DMS 273 (cell line): Measurements from ENCODE around the gene DMKN.
A peak's percentile ranks its signal among the peaks of the same experiment; 100 is the strongest.
"Not testable (repeated sequence)": the region's sequence is repeated elsewhere in the genome, so short reads cannot be mapped to it uniquely, and the experiment has no call there.

Source experiments
- DNase-seq: peaks from one replicate; lab custom pipeline; 2025; ENCODE audit not compliant: unreplicated experiment; lab: John Stamatoyannopoulos, UW

DMKN gene

DNA sequence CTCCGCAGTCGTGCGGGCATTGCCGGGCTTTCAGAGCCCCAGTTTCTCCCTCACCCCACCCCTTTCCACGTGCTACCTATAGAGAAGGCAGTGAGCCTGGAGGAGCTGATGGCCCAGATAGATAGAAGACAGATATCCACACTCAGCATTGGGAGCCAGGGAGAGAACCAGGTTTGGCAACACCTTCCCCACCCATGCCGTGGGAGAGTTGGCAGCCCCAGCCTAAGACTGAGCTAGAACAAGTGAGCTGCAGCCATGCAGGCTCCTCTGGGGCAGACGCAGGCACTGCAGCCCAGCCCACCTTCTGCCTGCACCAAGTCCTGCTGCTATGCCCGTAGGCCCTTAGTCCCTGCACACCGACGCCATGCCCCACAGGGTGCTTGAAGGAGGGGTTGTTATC is 12.8 kb downstream of the DMKN start:
- no peak for DNase-seq

DNA sequence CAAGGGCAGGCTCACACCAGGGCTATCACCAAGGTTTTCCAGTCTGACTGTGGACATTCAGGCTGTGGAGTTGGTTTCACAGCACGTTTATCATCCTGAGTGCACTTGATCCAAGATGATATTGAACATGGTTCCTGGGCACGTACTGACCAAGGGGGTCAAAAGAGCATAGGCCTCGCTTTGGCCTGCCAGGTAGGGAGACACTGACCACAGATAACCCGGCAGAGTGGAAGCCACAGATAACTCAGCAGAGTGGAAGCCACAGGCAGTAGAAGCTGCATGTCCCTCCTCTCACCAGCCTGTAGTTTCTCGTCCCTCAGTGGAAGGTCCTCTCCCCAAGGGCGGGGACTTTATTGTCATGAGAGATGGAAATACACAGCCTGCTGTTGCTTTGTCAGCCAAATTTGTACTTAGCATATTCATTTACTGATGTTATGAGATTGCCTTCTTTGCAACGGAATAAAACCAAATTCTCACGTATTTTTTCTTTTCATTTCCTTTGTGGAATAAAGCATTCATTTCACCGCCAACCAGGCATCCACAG is 14.4 kb downstream of the DMKN start:
- no peak for DNase-seq

DNA sequence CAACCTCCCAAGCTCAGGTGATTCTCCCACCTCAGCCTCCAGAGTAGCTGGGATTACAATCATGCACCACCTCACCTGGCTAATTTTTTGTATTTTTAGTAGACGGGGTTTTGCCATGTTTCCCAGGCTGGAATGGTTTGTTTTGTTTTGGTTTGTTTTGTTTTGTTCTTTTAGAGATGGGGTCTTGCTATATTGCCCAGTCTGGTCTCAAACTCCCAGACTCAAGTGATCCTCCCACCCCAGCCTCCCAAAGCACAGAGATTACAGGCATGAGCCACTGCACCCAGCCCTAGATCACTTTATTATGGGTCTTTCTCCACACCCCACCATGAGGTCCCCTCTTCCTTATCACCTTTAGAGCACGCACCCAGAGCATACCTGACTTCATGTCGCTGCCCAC is 15.2 kb downstream of the DMKN start:
- DNase-seq: no peak

GRCh38 chr19:35497406-35497805 is 16.0 kb downstream of the DMKN start:
- peak; percentile 16 for DNase-seq

DNA sequence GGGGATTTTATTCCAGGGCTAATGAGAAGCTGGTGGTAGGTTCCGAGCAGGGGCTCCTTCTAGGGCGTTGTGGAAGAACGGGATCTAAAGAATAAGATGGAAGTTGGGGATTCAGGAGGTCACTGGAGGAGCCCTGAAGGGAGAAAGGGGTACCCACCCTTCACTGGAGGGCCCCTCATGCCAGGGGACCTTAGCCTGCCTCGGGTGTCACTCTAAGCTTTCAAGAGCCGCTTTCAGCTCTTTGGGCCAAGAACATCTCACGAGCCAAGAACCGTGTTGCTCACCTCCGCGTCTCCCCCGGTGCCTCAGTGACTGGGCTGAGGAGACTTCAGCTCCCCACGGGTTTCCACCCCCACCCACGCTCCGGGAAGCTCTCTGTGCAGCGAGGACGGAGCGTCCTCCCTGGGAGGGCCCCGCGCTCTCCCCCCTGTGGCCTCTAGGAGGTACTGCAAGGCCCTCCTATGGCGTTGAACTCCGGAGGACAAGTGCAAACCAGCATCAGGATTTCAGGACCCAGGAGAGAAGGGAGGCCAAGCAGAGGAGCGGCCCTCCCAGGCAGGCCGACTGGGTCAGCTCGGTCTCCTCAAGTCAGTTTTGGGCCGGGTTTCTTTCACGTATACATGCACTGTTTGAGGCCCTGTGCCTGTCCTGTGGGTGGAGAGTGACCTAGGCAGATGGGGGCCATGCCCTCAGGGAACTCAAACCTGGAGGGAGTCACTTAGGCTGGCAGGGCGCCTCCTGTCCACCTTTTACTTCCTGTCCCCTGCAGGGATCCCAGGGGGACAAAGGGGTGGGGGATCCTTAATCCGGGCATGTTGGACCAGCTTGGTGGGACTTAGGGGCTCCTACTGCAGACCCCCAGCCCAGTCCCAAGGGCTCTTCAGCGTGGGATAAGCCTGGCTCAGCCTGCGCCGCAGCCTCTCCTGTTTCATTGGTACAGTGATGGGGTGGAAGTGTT is 18.1 kb downstream of the DMKN start:
- DNase-seq: peak; percentile 85

DNA sequence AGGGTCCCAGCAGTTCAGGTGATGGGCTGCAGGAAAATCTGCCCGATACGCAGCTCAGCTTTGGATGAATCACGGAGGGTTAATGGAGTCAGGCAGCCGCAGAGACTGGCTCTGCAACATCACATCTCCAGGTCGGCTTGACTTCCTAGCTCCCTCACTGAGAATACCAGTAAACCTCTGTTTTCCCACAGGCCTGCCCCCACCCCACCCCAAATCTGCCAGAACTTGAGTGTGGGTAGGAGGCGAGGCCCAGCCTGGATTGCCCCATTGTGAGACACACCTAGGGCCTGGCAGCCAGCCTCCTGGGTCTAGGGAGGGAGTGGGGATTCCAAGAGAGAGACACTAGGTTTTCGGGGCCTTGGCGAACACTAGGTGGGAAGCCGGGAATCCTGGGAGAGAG is 19.5 kb downstream of the DMKN start:
- no peak for DNase-seq

- DNase-seq: no peak
Measured at GRCh38 chr19:35491836-35492360, 21.6 kb downstream of the DMKN start.

DNA sequence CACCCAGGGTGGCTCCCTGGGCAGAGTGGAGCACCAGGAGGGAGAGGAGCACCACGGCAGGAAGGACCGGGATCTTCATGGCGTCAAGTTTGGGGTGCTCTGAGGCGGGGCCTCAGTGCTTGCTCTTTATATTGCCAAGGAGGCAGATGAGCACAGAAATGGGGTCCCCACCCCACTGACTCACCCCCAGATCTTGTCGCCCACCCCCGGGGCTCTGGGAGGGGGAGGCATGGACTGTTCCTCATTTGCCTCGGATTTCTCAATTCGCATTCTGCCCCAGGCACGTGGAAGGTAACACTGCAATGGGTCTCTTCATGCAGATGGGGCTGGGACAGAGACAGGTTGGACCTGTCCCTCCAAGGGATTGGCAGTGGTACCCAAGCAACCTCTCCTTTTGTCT is 23.1 kb downstream of the DMKN start, which contains the start of gene KRTDAP:
Gene KRTDAP, minus strand, starts transcription at position 101 of the 400 bp plus-strand sequence. Its CDS starts 22 bp downstream, at position 79.
- DNase-seq: no peak

- no peak for DNase-seq
Measured at GRCh38 chr19:35488677-35489076, 24.8 kb downstream of the DMKN start.

- DNase-seq: no peak
Measured at GRCh38 chr19:35487656-35488182, 25.7 kb downstream of the DMKN start.

GRCh38 chr19:35486268-35486708 is 27.2 kb downstream of the DMKN start:
- no peak for DNase-seq

- no peak for DNase-seq
Measured at GRCh38 chr19:35484252-35485036, 29.0 kb downstream of the DMKN start.

GRCh38 chr19:35483089-35483488 is 30.4 kb downstream of the DMKN start:
- DNase-seq: no peak

DNA sequence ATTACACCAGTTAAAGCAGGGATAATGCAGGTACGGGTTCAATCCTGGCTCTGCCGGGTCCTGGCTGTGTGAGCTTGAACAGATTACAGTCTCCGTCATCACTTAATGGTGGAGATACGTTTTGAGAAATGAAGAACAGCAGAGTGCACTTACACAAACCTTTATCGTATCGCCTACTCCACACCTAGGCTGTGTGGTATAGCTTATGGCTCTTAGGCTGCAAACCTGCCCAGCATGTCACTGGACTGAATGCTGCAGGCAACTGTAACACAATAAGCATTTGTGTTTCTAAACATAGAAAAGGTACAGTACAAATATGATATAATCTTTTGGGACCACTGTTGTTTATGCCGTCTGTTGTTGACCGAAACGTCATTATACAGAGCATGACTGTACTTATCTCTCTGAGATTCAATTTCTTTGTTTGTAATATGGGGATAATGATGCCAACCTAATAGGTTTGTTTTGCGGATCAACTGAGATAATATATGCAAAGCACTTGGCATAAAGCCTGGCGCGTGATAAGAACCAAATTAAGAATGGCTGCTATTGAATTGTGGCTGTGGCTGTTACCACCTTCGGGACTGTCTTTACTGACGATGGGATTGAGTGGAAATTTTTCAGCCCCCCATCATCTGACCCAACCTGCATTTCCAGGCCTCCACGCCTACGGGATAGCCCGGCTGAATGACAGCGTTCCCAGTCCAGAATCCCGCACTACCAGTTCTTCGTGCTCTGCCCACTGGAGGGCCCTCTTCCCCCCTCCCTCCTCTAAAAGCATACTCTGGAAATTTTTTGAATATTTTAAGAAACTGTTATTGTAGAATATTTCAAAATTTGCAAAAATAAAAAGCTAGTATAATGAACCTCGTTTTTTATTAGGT is 34.4 kb downstream of the DMKN start:
- DNase-seq: peak; percentile 61

- no peak for DNase-seq
Measured at GRCh38 chr19:35476149-35476548, 37.3 kb downstream of the DMKN start.

- not testable (repeated sequence) for DNase-seq
Measured at GRCh38 chr19:35474594-35474993, 38.9 kb downstream of the DMKN start.

DNA sequence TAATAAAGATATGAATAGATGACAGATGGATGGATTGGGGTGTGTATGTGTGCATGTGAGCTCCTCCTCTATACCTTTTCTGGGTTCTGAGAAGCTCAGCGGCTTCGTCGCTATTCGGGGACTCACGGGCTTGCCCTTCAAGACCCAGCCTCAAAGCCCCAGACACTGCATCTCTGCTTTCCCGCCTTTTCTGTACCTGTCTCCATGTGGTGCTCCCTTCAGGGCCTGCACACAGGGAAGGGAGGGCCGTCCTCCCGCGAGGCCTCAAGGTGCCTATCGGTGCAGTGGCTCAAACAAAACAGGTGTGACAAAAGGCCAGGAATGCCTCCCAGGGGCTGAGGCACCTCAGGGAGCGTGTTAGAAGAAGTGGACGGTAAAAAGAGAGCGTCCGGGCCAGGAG is 39.3 kb downstream of the DMKN start:
- no peak for DNase-seq

GRCh38 chr19:35471946-35472345 is 41.5 kb downstream of the DMKN start:
- no peak for DNase-seq

GRCh38 chr19:35471075-35471474 is 42.4 kb downstream of the DMKN start:
- not testable (repeated sequence) for DNase-seq

GRCh38 chr19:35470128-35470527 is 43.3 kb downstream of the DMKN start:
- DNase-seq: no peak
